Activated CD8-positive, alpha-beta memory T cell treated with anti-CD3 and anti-CD28 coated beads, Interleukin-2, amount 10 ng/mL, durations not matched to agents 7 days and 5 days (primary cell): ENCODE measurements around the gene XYLT1. TPM values are rescaled to one million over a fixed set of nuclear protein-coding genes. Genes with fewer than 3 reads are reported as not detected.

Experiments used
- ATAC-seq: fragments of 150-1000 bp; cut with Tn5 transposase; one replicate; pipeline ENCODE4 v1.10.0; 2021; ENCODE audit warnings: moderate library complexity
- CTCF ChIA-PET: fragments of 350-600 bp; sonication (Branson Sonifier 250); formaldehyde crosslinking; loops from one replicate; lab custom pipeline; 2021; ENCODE audit warnings: antibody characterized with exemption; lab: Charles Lee
- DNase-seq: peaks from one replicate; pipeline ENCODE4 v3.0.0-alpha.2; 2020
- H3K27ac Mint-ChIP-seq: one replicate; pipeline ENCODE4 v1.8.0; 2021; ENCODE audit warnings: mild to moderate bottlenecking, mixed read lengths
- H3K27me3 Mint-ChIP-seq: one replicate; pipeline ENCODE4 v1.8.0; 2021; ENCODE audit warnings: mixed read lengths
- H3K36me3 Mint-ChIP-seq: one replicate; pipeline ENCODE4 v1.8.0; 2021; ENCODE audit warnings: mild to moderate bottlenecking, mixed read lengths
- H3K4me1 Mint-ChIP-seq: one replicate; pipeline ENCODE4 v1.8.0; 2021; ENCODE audit warnings: mixed read lengths
- H3K4me3 Mint-ChIP-seq: one replicate; pipeline ENCODE4 v1.8.0; 2021; ENCODE audit warnings: mild to moderate bottlenecking, moderate library complexity, mixed read lengths
- H3K9me3 Mint-ChIP-seq: one replicate; pipeline ENCODE4 v1.8.0; 2022; ENCODE audit warnings: low read depth, mixed read lengths
- total RNA-seq, 2 experiments: library from RNA; stranded (reverse); gene quantifications; one replicate each; pipeline ENCODE4 v1.2.3, GENCODE V29; 2021

XYLT1 gene
- total RNA-seq, 2 experiments from 2014 or later, result 35.7 to 40.9 TPM

- CTCF ChIA-PET, result no interaction called here
- Mint-ChIP-seq H3K27me3 (no peaks in the 10 kb centered on the region), H3K4me1 (peaks cover 23% of the 10 kb centered on the region), H3K4me3 (no peak overlapping the region), H3K27ac (no peak overlapping the region), H3K36me3 (peaks cover 8% of the 10 kb centered on the region), H3K9me3 (no peaks in the 10 kb centered on the region)
- DNase-seq (no peak), ATAC-seq (no peak)
Measured at GRCh38 chr16:17244872-17245551, 225.7 kb downstream of the XYLT1 start.

- peaks cover 21% of the 10 kb centered on the region for H3K36me3 Mint-ChIP-seq
- peaks cover 49% of the 10 kb centered on the region for H3K4me1 Mint-ChIP-seq
- DNase-seq, result no peak
- H3K4me3 Mint-ChIP-seq, result no peak overlapping the region
- peaks cover 7% of the 10 kb centered on the region for H3K9me3 Mint-ChIP-seq
- no peaks in the 10 kb centered on the region for H3K27me3 Mint-ChIP-seq
- CTCF ChIA-PET, result no interaction called here
- H3K27ac Mint-ChIP-seq, result no peak overlapping the region
- ATAC-seq, result no peak
Measured at GRCh38 chr16:17241264-17241835, 229.4 kb downstream of the XYLT1 start.

- CTCF ChIA-PET, result interaction anchor here (1.2 to 1.3 kb wide), 2 partner anchors 44 to 105 kb away, joined by 3 to 4 read pairs; no protein-coding TSS in a partner anchor
- ATAC-seq, result peak; percentile 81
- H3K9me3 Mint-ChIP-seq, result peaks cover 7% of the 10 kb centered on the region
- no peaks in the 10 kb centered on the region for H3K27me3 Mint-ChIP-seq
- peaks cover 21% of the 10 kb centered on the region for H3K36me3 Mint-ChIP-seq
- H3K4me3 Mint-ChIP-seq, result no peak overlapping the region
- H3K27ac Mint-ChIP-seq, result peak overlapping the region; percentile 41
- peak; percentile 79 for DNase-seq
- peaks cover 35% of the 10 kb centered on the region for H3K4me1 Mint-ChIP-seq
Measured at GRCh38 chr16:17238285-17239028, 232.3 kb downstream of the XYLT1 start.

- no peak overlapping the region for H3K4me3 Mint-ChIP-seq
- DNase-seq (no peak), ATAC-seq (no peak)
- peaks cover 35% of the 10 kb centered on the region for H3K4me1 Mint-ChIP-seq
- H3K9me3 Mint-ChIP-seq, result peaks cover 7% of the 10 kb centered on the region
- peaks cover 26% of the 10 kb centered on the region for H3K36me3 Mint-ChIP-seq
- CTCF ChIA-PET, result interaction anchor here (1.3 kb wide), 1 partner anchor 106 kb away, joined by 4 read pairs; no protein-coding TSS in a partner anchor
- H3K27ac Mint-ChIP-seq, result peak overlapping the region; percentile 29
- no peaks in the 10 kb centered on the region for H3K27me3 Mint-ChIP-seq
Measured at GRCh38 chr16:17237350-17237944, 233.3 kb downstream of the XYLT1 start.

- CTCF ChIA-PET, result interaction anchor here (1.0 kb wide), 1 partner anchor 79 kb away, joined by 3 read pairs; no protein-coding TSS in a partner anchor
- ATAC-seq, result no peak
- no peak for DNase-seq
- Mint-ChIP-seq H3K9me3 (peaks cover 7% of the 10 kb centered on the region), H3K4me3 (no peak overlapping the region), H3K27me3 (no peaks in the 10 kb centered on the region), H3K27ac (no peak overlapping the region), H3K4me1 (peaks cover 35% of the 10 kb centered on the region), H3K36me3 (peaks cover 27% of the 10 kb centered on the region)
Measured at GRCh38 chr16:17235147-17235815, 235.5 kb downstream of the XYLT1 start.

GRCh38 chr16:17233318-17234002, 237.3 kb downstream of the XYLT1 start:
- CTCF ChIA-PET, result no interaction called here

GRCh38 chr16:17232487-17232886, 238.3 kb downstream of the XYLT1 start:
- Mint-ChIP-seq H3K27me3 (no peaks in the 10 kb centered on the region), H3K4me3 (no peak overlapping the region), H3K27ac (no peak overlapping the region), H3K9me3 (no peaks in the 10 kb centered on the region), H3K4me1 (peaks cover 15% of the 10 kb centered on the region), H3K36me3 (peaks cover 18% of the 10 kb centered on the region)
- CTCF ChIA-PET, result no interaction called here
- ATAC-seq (no peak), DNase-seq (no peak)

More at GRCh38 chr16:17233318-17234002, 237.3 kb downstream of the XYLT1 start:
- Mint-ChIP-seq H3K4me3 (no peak overlapping the region), H3K9me3 (no peaks in the 10 kb centered on the region), H3K36me3 (peaks cover 17% of the 10 kb centered on the region), H3K4me1 (peaks cover 21% of the 10 kb centered on the region), H3K27me3 (no peaks in the 10 kb centered on the region), H3K27ac (no peak overlapping the region)
- ATAC-seq, result no peak
- no peak for DNase-seq

GRCh38 chr16:17231972-17232371, 238.8 kb downstream of the XYLT1 start:
- DNase-seq (no peak), ATAC-seq (no peak)
- Mint-ChIP-seq H3K27me3 (no peaks in the 10 kb centered on the region), H3K36me3 (peaks cover 15% of the 10 kb centered on the region), H3K4me1 (peaks cover 11% of the 10 kb centered on the region), H3K9me3 (no peaks in the 10 kb centered on the region), H3K4me3 (no peak overlapping the region), H3K27ac (no peak overlapping the region)
- CTCF ChIA-PET, result no interaction called here

- peaks cover 6% of the 10 kb centered on the region for H3K4me1 Mint-ChIP-seq
- CTCF ChIA-PET, result interaction anchor here (1.1 kb wide), 1 partner anchor 238 kb away, joined by 3 read pairs; no protein-coding TSS in a partner anchor
- H3K27ac Mint-ChIP-seq, result no peak overlapping the region
- ATAC-seq, result no peak
- no peak for DNase-seq
- peaks cover 13% of the 10 kb centered on the region for H3K36me3 Mint-ChIP-seq
- no peaks in the 10 kb centered on the region for H3K9me3 Mint-ChIP-seq
- no peaks in the 10 kb centered on the region for H3K27me3 Mint-ChIP-seq
- H3K4me3 Mint-ChIP-seq, result no peak overlapping the region
Measured at GRCh38 chr16:17230932-17231581, 239.7 kb downstream of the XYLT1 start.

- Mint-ChIP-seq H3K27me3 (no peaks in the 10 kb centered on the region), H3K9me3 (no peaks in the 10 kb centered on the region), H3K36me3 (peaks cover 13% of the 10 kb centered on the region), H3K27ac (no peak overlapping the region), H3K4me1 (peaks cover 14% of the 10 kb centered on the region), H3K4me3 (no peak overlapping the region)
- DNase-seq, result no peak
- no peak for ATAC-seq
- CTCF ChIA-PET, result no interaction called here
Measured at GRCh38 chr16:17229766-17230165, 241.0 kb downstream of the XYLT1 start.

GRCh38 chr16:17229131-17229530, 241.6 kb downstream of the XYLT1 start:
- peaks cover 20% of the 10 kb centered on the region for H3K4me1 Mint-ChIP-seq
- no peak overlapping the region for H3K27ac Mint-ChIP-seq
- peaks cover 13% of the 10 kb centered on the region for H3K36me3 Mint-ChIP-seq
- no peaks in the 10 kb centered on the region for H3K9me3 Mint-ChIP-seq
- ATAC-seq, result no peak
- no peak for DNase-seq
- no peak overlapping the region for H3K4me3 Mint-ChIP-seq
- CTCF ChIA-PET, result no interaction called here
- no peaks in the 10 kb centered on the region for H3K27me3 Mint-ChIP-seq

- Mint-ChIP-seq H3K36me3 (peaks cover 14% of the 10 kb centered on the region), H3K27me3 (no peaks in the 10 kb centered on the region)
Measured at GRCh38 chr16:17228708-17229055, 242.1 kb downstream of the XYLT1 start.

More at GRCh38 chr16:17228708-17229055, 242.1 kb downstream of the XYLT1 start:
- ATAC-seq (no peak), DNase-seq (no peak)
- H3K4me1 Mint-ChIP-seq, result peaks cover 25% of the 10 kb centered on the region
- CTCF ChIA-PET, result no interaction called here
- H3K9me3 Mint-ChIP-seq, result no peaks in the 10 kb centered on the region
- H3K4me3 Mint-ChIP-seq, result no peak overlapping the region
- no peak overlapping the region for H3K27ac Mint-ChIP-seq
